HEK293 (cell line): ENCODE data around the gene DCLK3.

Experiments
- KLF10 ChIP-seq: fragments of 450-650 bp; IDR thresholded peaks from 2 replicates; pipeline ENCODE4 v1.5.1; 2018; ENCODE audit warnings: missing biosample characterization, mild to moderate bottlenecking, missing genetic modification characterization
- MYNN ChIP-seq: fragments of 450-650 bp; formaldehyde crosslinking; IDR thresholded peaks from 2 replicates; pipeline ENCODE4 v1.5.1; 2016; ENCODE audit warnings: missing biosample characterization, missing genetic modification characterization, borderline replicate concordance
- ZNF114 ChIP-seq: fragments of 450-650 bp; formaldehyde crosslinking; IDR thresholded peaks from 2 replicates; pipeline ENCODE4 v1.5.0; 2017; ENCODE audit warnings: missing biosample characterization, missing genetic modification characterization
- ZNF16 ChIP-seq: fragments of 450-650 bp; formaldehyde crosslinking; IDR thresholded peaks from 2 replicates; pipeline ENCODE4 v1.5.1; 2016; ENCODE audit warnings: low read depth, missing biosample characterization, missing genetic modification characterization
- ZNF274 ChIP-seq, 2 experiments: fragments of 200-500 bp in 1 of 2; fragments of 450-650 bp in 1 of 2; sonication (Bioruptor generic) in 1 of 2; formaldehyde crosslinking in 1 of 2; IDR thresholded peaks; 2 replicates each; pipeline versions ENCODE4 v1.5.1 to v1.6.1; 2014 to 2016; ENCODE audit warnings: borderline replicate concordance in 1 of 2, inconsistent platforms in 1 of 2, low read length in 1 of 2, missing biosample characterization in 1 of 2, missing genetic modification characterization in 1 of 2
- ZNF335 ChIP-seq: fragments of 450-650 bp; formaldehyde crosslinking; conservative IDR thresholded peaks from 2 replicates; pipeline ENCODE4 v1.5.1; 2016; ENCODE audit warnings: missing biosample characterization, missing genetic modification characterization
- ZNF747 ChIP-seq: fragments of 450-650 bp; formaldehyde crosslinking; IDR thresholded peaks from 2 replicates; pipeline ENCODE4 v1.5.1; 2016; ENCODE audit warnings: missing biosample characterization, missing genetic modification characterization
- TF ChIP-seq, protein P1 (sequence below): fragments of 450-650 bp; formaldehyde crosslinking; IDR thresholded peaks from 2 replicates; pipeline ENCODE4 v1.5.1; 2016; ENCODE audit warnings: missing biosample characterization, missing genetic modification characterization
- TF ChIP-seq, protein P2 (sequence below): sonication (generic); formaldehyde crosslinking; IDR thresholded peaks from 2 replicates; pipeline ENCODE4 v1.8.1; 2022; ENCODE audit warnings: mild to moderate bottlenecking, moderate library complexity, missing genetic modification reagents
- TF ChIP-seq, protein P3 (sequence below): fragments of 450-650 bp; formaldehyde crosslinking; IDR thresholded peaks from 2 replicates; pipeline ENCODE4 v1.5.1; 2016; ENCODE audit warnings: missing biosample characterization, missing genetic modification characterization
- TF ChIP-seq, protein P4 (sequence below): fragments of 450-650 bp; formaldehyde crosslinking; IDR thresholded peaks from 2 replicates; pipeline ENCODE4 v1.5.1; 2017; ENCODE audit warnings: missing biosample characterization, missing genetic modification characterization
- TF ChIP-seq, protein P5 (sequence below): fragments of 450-650 bp; formaldehyde crosslinking; IDR thresholded peaks from 2 replicates; pipeline ENCODE4 v1.5.1; 2016; ENCODE audit warnings: missing biosample characterization, missing genetic modification characterization
- TF ChIP-seq, protein P6 (sequence below): fragments of 450-650 bp; formaldehyde crosslinking; IDR thresholded peaks from 2 replicates; pipeline ENCODE4 v1.5.1; 2016; ENCODE audit warnings: missing biosample characterization, missing genetic modification characterization
- TF ChIP-seq, protein P7 (sequence below): IDR thresholded peaks from 2 replicates; pipeline ENCODE4 v1.6.1; 2011; ENCODE audit warnings: mild to moderate bottlenecking, low read depth, low read length, borderline replicate concordance

DNA sequence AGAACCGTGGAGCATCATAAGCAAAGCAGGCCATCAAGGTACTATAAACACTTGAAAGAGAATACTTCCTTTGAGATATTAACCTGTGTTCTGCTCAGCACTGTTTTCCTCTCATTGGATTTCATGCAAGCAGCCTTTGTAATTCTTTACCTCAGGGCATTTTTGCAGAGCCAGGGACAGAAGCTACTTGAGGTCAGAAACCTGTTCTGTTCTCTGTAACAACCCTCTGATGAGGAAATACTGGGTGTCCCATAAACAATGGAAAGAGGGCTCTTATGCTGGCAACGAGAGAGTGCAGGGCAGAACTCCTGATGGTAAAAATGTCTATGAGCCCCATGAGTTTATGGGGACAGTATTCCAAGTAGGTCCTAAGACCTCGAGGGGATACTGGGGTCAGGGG, 66.0 kb downstream of the DCLK3 start:
- TF ChIP-seq, protein P1, sequence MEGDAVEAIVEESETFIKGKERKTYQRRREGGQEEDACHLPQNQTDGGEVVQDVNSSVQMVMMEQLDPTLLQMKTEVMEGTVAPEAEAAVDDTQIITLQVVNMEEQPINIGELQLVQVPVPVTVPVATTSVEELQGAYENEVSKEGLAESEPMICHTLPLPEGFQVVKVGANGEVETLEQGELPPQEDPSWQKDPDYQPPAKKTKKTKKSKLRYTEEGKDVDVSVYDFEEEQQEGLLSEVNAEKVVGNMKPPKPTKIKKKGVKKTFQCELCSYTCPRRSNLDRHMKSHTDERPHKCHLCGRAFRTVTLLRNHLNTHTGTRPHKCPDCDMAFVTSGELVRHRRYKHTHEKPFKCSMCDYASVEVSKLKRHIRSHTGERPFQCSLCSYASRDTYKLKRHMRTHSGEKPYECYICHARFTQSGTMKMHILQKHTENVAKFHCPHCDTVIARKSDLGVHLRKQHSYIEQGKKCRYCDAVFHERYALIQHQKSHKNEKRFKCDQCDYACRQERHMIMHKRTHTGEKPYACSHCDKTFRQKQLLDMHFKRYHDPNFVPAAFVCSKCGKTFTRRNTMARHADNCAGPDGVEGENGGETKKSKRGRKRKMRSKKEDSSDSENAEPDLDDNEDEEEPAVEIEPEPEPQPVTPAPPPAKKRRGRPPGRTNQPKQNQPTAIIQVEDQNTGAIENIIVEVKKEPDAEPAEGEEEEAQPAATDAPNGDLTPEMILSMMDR (tag by site-specific recombination): no peak
- TF ChIP-seq, protein P2, sequence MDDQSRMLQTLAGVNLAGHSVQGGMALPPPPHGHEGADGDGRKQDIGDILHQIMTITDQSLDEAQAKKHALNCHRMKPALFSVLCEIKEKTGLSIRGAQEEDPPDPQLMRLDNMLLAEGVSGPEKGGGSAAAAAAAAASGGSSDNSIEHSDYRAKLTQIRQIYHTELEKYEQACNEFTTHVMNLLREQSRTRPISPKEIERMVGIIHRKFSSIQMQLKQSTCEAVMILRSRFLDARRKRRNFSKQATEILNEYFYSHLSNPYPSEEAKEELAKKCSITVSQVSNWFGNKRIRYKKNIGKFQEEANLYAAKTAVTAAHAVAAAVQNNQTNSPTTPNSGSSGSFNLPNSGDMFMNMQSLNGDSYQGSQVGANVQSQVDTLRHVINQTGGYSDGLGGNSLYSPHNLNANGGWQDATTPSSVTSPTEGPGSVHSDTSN: no peak
- TF ChIP-seq ZNF335 (tag by site-specific recombination) (no peak), ZNF16 (tag by site-specific recombination) (no peak), ZNF114 (tag by site-specific recombination) (no peak), ZNF274 (IDR thresholded peaks at IDR 0.05; ENCODE audit: low read length) (no peak), ZNF274 (tag by site-specific recombination; IDR thresholded peaks at IDR 0.05; ENCODE audit: borderline replicate concordance) (no peak), MYNN (tag by site-specific recombination) (no peak), KLF10 (tag by site-specific recombination) (no peak), ZNF747 (tag by site-specific recombination) (no peak)
- TF ChIP-seq, protein P3, sequence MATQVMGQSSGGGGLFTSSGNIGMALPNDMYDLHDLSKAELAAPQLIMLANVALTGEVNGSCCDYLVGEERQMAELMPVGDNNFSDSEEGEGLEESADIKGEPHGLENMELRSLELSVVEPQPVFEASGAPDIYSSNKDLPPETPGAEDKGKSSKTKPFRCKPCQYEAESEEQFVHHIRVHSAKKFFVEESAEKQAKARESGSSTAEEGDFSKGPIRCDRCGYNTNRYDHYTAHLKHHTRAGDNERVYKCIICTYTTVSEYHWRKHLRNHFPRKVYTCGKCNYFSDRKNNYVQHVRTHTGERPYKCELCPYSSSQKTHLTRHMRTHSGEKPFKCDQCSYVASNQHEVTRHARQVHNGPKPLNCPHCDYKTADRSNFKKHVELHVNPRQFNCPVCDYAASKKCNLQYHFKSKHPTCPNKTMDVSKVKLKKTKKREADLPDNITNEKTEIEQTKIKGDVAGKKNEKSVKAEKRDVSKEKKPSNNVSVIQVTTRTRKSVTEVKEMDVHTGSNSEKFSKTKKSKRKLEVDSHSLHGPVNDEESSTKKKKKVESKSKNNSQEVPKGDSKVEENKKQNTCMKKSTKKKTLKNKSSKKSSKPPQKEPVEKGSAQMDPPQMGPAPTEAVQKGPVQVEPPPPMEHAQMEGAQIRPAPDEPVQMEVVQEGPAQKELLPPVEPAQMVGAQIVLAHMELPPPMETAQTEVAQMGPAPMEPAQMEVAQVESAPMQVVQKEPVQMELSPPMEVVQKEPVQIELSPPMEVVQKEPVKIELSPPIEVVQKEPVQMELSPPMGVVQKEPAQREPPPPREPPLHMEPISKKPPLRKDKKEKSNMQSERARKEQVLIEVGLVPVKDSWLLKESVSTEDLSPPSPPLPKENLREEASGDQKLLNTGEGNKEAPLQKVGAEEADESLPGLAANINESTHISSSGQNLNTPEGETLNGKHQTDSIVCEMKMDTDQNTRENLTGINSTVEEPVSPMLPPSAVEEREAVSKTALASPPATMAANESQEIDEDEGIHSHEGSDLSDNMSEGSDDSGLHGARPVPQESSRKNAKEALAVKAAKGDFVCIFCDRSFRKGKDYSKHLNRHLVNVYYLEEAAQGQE: no peak
- TF ChIP-seq, protein P4, sequence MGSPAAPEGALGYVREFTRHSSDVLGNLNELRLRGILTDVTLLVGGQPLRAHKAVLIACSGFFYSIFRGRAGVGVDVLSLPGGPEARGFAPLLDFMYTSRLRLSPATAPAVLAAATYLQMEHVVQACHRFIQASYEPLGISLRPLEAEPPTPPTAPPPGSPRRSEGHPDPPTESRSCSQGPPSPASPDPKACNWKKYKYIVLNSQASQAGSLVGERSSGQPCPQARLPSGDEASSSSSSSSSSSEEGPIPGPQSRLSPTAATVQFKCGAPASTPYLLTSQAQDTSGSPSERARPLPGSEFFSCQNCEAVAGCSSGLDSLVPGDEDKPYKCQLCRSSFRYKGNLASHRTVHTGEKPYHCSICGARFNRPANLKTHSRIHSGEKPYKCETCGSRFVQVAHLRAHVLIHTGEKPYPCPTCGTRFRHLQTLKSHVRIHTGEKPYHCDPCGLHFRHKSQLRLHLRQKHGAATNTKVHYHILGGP (tag by site-specific recombination): no peak
- TF ChIP-seq, protein P5, sequence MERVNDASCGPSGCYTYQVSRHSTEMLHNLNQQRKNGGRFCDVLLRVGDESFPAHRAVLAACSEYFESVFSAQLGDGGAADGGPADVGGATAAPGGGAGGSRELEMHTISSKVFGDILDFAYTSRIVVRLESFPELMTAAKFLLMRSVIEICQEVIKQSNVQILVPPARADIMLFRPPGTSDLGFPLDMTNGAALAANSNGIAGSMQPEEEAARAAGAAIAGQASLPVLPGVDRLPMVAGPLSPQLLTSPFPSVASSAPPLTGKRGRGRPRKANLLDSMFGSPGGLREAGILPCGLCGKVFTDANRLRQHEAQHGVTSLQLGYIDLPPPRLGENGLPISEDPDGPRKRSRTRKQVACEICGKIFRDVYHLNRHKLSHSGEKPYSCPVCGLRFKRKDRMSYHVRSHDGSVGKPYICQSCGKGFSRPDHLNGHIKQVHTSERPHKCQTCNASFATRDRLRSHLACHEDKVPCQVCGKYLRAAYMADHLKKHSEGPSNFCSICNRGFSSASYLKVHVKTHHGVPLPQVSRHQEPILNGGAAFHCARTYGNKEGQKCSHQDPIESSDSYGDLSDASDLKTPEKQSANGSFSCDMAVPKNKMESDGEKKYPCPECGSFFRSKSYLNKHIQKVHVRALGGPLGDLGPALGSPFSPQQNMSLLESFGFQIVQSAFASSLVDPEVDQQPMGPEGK (tag by site-specific recombination): no peak
- TF ChIP-seq, protein P6, sequence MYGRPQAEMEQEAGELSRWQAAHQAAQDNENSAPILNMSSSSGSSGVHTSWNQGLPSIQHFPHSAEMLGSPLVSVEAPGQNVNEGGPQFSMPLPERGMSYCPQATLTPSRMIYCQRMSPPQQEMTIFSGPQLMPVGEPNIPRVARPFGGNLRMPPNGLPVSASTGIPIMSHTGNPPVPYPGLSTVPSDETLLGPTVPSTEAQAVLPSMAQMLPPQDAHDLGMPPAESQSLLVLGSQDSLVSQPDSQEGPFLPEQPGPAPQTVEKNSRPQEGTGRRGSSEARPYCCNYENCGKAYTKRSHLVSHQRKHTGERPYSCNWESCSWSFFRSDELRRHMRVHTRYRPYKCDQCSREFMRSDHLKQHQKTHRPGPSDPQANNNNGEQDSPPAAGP (tag by site-specific recombination): no peak
- TF ChIP-seq, protein P7, sequence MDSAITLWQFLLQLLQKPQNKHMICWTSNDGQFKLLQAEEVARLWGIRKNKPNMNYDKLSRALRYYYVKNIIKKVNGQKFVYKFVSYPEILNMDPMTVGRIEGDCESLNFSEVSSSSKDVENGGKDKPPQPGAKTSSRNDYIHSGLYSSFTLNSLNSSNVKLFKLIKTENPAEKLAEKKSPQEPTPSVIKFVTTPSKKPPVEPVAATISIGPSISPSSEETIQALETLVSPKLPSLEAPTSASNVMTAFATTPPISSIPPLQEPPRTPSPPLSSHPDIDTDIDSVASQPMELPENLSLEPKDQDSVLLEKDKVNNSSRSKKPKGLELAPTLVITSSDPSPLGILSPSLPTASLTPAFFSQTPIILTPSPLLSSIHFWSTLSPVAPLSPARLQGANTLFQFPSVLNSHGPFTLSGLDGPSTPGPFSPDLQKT: no peak
